T-cell (primary cell): ENCODE data around the gene RPTOR. TPM values are rescaled to one million over a fixed set of nuclear protein-coding genes. Genes with fewer than 3 reads are reported as not detected.

ENCODE experiments used
- ATAC-seq, 4 experiments: fragments of 200-7000 bp in 3 of 4; fragments of 150-1000 bp in 1 of 4; cut with Tn5 transposase; replicated peaks in 1 of 4; 1 replicate in 3 of 4; 2 replicates in 1 of 4; pipeline ENCODE4 v1.10.0; 2021; ENCODE audit warnings: moderate library complexity in 3 of 4, mild to moderate bottlenecking in 2 of 4, moderate number of reproducible peaks in 1 of 4
- CTCF ChIA-PET, 2 donors: fragments of 300-600 bp; sonication (Branson Sonifier 250); formaldehyde crosslinking; loops; one replicate each; lab custom pipeline; 2022; ENCODE audit warnings: antibody characterized with exemption in 2 of 2; lab: Charles Lee
- POLR2A ChIA-PET, 2 donors: fragments of 300-600 bp; sonication (Branson Sonifier 250); formaldehyde crosslinking; loops; one replicate each; lab custom pipeline; 2022; ENCODE audit warnings: antibody characterized with exemption in 2 of 2; lab: Charles Lee
- DNase-seq, 35 experiments: peaks; one replicate each; pipeline versions ENCODE4 v3.0.0 to v3.0.0-alpha.2; 2013 to 2023
- H3K27ac ChIP-seq: one replicate; pipeline ENCODE4 v1.5.1; 2013; ENCODE audit warnings: low read length
- H3K27me3 ChIP-seq, 2 experiments: replicated peaks in 1 of 2; 1 replicate in 1 of 2; 2 replicates in 1 of 2; pipeline versions ENCODE4 v1.6.1 to v1.7.0; 2013; ENCODE audit warnings: low read length in 1 of 2, mixed read lengths in 1 of 2; ENCODE audit not compliant: control insufficient read depth in 2 of 2, insufficient read depth in 2 of 2; ENCODE audit errors: extremely low read depth in 1 of 2
- H3K36me3 ChIP-seq, 2 donors: 1 replicate in 1 of 2; 2 replicates in 1 of 2; pipeline versions ENCODE4 v1.6.1 to v1.7.0; 2013; ENCODE audit warnings: low read length in 1 of 2; ENCODE audit not compliant: control insufficient read depth in 2 of 2, insufficient read depth in 1 of 2; ENCODE audit errors: extremely low read depth in 1 of 2
- H3K4me1 ChIP-seq, 2 experiments: 1 replicate in 1 of 2; 2 replicates in 1 of 2; pipeline versions ENCODE4 v1.6.1 to v1.7.0; 2013; ENCODE audit warnings: low read length in 2 of 2, mixed read lengths in 1 of 2; ENCODE audit not compliant: insufficient read depth in 2 of 2, control insufficient read depth in 1 of 2; ENCODE audit errors: extremely low read depth in 1 of 2
- H3K4me3 ChIP-seq, 2 donors: 1 replicate in 1 of 2; 2 replicates in 1 of 2; pipeline versions ENCODE4 v1.5.1 to v1.7.0; 2013; ENCODE audit warnings: mild to moderate bottlenecking in 2 of 2, low read length in 1 of 2, moderate library complexity in 1 of 2; ENCODE audit not compliant: control insufficient read depth in 1 of 2; ENCODE audit errors: extremely low read depth in 1 of 2
- H3K9me3 ChIP-seq: 2 replicates; pipeline ENCODE4 v1.7.0; 2013
- H3K27ac Mint-ChIP-seq, 2 donors: one replicate each; pipeline ENCODE4 v1.8.0; 2020 to 2021; ENCODE audit warnings: mild to moderate bottlenecking in 2 of 2, mixed read lengths in 2 of 2
- H3K27me3 Mint-ChIP-seq, 2 donors: one replicate each; pipeline ENCODE4 v1.8.0; 2021 to 2022; ENCODE audit warnings: mixed read lengths in 2 of 2
- H3K36me3 Mint-ChIP-seq: one replicate; pipeline ENCODE4 v1.8.0; 2021; ENCODE audit warnings: mixed read lengths
- H3K4me1 Mint-ChIP-seq, 3 donors: one replicate each; pipeline ENCODE4 v1.8.0; 2020 to 2022; ENCODE audit warnings: mixed read lengths in 3 of 3, mild to moderate bottlenecking in 1 of 3
- H3K4me3 Mint-ChIP-seq, 3 donors: one replicate each; pipeline ENCODE4 v1.8.0; 2020 to 2022; ENCODE audit warnings: mild to moderate bottlenecking in 3 of 3, mixed read lengths in 3 of 3, moderate library complexity in 3 of 3
- H3K9me3 Mint-ChIP-seq, 3 donors: one replicate each; pipeline ENCODE4 v1.8.0; 2020 to 2022; ENCODE audit warnings: mixed read lengths in 3 of 3
- WGBS: methylation state at CpG from one replicate; pipeline ENCODE4 v1.1.5; 2013; ENCODE audit warnings: missing lambda C conversion rate; ENCODE audit not compliant: insufficient coverage; 5-methylcytosine and 5-hydroxymethylcytosine counted together
- total RNA-seq, 35 experiments: library from RNA in 6 of 35; stranded (reverse) in 6 of 35; fragments of 120-200 nt in 1 of 35; gene quantifications; one replicate each; pipeline versions ENCODE4 v1.2.1 to v1.2.4 and lab custom pipeline; 2013 to 2026

RPTOR gene
- total RNA-seq, 5 donors from 2014 or later (not counting 1 experiment from before 2014, with no cell fraction given): 59.4 to 76.8 (median 71.4) TPM

- no peaks in the 10 kb centered on the region for H3K9me3 Mint-ChIP-seq
- ATAC-seq (peak; percentile 47 to 82 (median 77)), DNase-seq (peak in 3 of 35 experiments; percentile 12 to 37 (median 24))
- peak overlapping the region in 2 of 3 donors; percentile 1 to 11 for H3K4me3 Mint-ChIP-seq
- Histone ChIP-seq H3K36me3 (no peaks in the 10 kb centered on the region), H3K27ac (no peak overlapping the region), H3K27me3 (no peaks in the 10 kb centered on the region), H3K9me3 (no peaks in the 10 kb centered on the region), H3K4me1 (peaks cover 11 to 23% of the 10 kb centered on the region in 2 experiments), H3K4me3 (no peak overlapping the region)
- H3K4me1 Mint-ChIP-seq: peaks cover 55 to 70% (median 62%) of the 10 kb centered on the region in 3 donors
- WGBS: 75% methylated on average over 10 of the region's 16 CpGs
- H3K36me3 Mint-ChIP-seq: peaks cover 2% of the 10 kb centered on the region
- peak overlapping the region; percentile 72 to 78 for H3K27ac Mint-ChIP-seq
- H3K27me3 Mint-ChIP-seq: no peaks in the 10 kb centered on the region
- ChIA-PET POLR2A (interaction anchor here in 1 of 2 donors (0.6 kb wide), 1 partner anchor 8 kb away, joined by 3 read pairs; no protein-coding TSS in a partner anchor), CTCF (no interaction called here)
Measured at GRCh38 chr17:80605326-80606066, 60.9 kb downstream of the RPTOR start.

GRCh38 chr17:80608326-80608725 lies 63.7 kb downstream of the RPTOR start:
- WGBS: 98% methylated on average over 9 of the region's 12 CpGs
- CTCF ChIA-PET: no interaction called here
- H3K36me3 Mint-ChIP-seq: peaks cover 3% of the 10 kb centered on the region

GRCh38 chr17:80609757-80610156 lies 65.1 kb downstream of the RPTOR start:
- no peaks in the 10 kb centered on the region for H3K9me3 Mint-ChIP-seq
- POLR2A ChIA-PET: interaction anchor here in 1 of 2 donors (0.7 kb wide), 2 partner anchors 62 to 166 kb away, joined by 6 to 8 read pairs; no protein-coding TSS in a partner anchor
- 95% methylated on average over 4 of the region's 5 CpGs for WGBS
- Histone ChIP-seq H3K36me3 (no peaks in the 10 kb centered on the region), H3K4me3 (no peak overlapping the region), H3K9me3 (no peaks in the 10 kb centered on the region), H3K27me3 (no peaks in the 10 kb centered on the region), H3K4me1 (peaks cover 21 to 29% of the 10 kb centered on the region in 2 experiments), H3K27ac (no peak overlapping the region)
- H3K36me3 Mint-ChIP-seq: peaks cover 3% of the 10 kb centered on the region
- no peak for ATAC-seq
- H3K4me3 Mint-ChIP-seq: peak overlapping the region in 1 of 3 donors; percentile 3
- no peak for DNase-seq
- CTCF ChIA-PET: interaction anchor here in 1 of 2 donors (0.6 to 0.8 kb wide), 2 partner anchors 87 to 508 kb away, joined by 3 to 9 read pairs; partner anchors contain the start of gene GAA
- H3K4me1 Mint-ChIP-seq: peaks cover 62 to 79% (median 67%) of the 10 kb centered on the region in 3 donors
- no peak overlapping the region for H3K27ac Mint-ChIP-seq
- no peaks in the 10 kb centered on the region for H3K27me3 Mint-ChIP-seq

More at GRCh38 chr17:80608326-80608725, 63.7 kb downstream of the RPTOR start:
- Mint-ChIP-seq H3K4me3 (no peak overlapping the region), H3K27me3 (no peaks in the 10 kb centered on the region), H3K9me3 (no peaks in the 10 kb centered on the region), H3K27ac (no peak overlapping the region), H3K4me1 (peaks cover 59 to 79% (median 70%) of the 10 kb centered on the region in 3 donors)
- Histone ChIP-seq H3K9me3 (no peaks in the 10 kb centered on the region), H3K27ac (no peak overlapping the region), H3K4me3 (no peak overlapping the region), H3K36me3 (no peaks in the 10 kb centered on the region), H3K27me3 (no peaks in the 10 kb centered on the region), H3K4me1 (peaks cover 15 to 20% of the 10 kb centered on the region in 2 experiments)
- POLR2A ChIA-PET: no interaction called here
- no peak for DNase-seq
- ATAC-seq: no peak

- no peak for DNase-seq
- ChIA-PET POLR2A (no interaction called here), CTCF (no interaction called here)
- Mint-ChIP-seq H3K9me3 (no peaks in the 10 kb centered on the region), H3K27ac (peak overlapping the region in 1 of 2 donors; percentile 4), H3K4me3 (no peak overlapping the region), H3K4me1 (peaks cover 59 to 77% (median 62%) of the 10 kb centered on the region in 3 donors), H3K36me3 (peaks cover 3% of the 10 kb centered on the region), H3K27me3 (no peaks in the 10 kb centered on the region)
- Histone ChIP-seq H3K27me3 (no peaks in the 10 kb centered on the region), H3K36me3 (no peaks in the 10 kb centered on the region), H3K4me3 (no peak overlapping the region), H3K9me3 (no peaks in the 10 kb centered on the region), H3K4me1 (peaks cover 29 to 33% of the 10 kb centered on the region in 2 experiments), H3K27ac (no peak overlapping the region)
- no peak for ATAC-seq
- WGBS: no CpG with 5 or more reads among the region's 1 CpG
Measured at GRCh38 chr17:80611816-80612215, 67.2 kb downstream of the RPTOR start.

GRCh38 chr17:80612997-80613731 lies 68.5 kb downstream of the RPTOR start:
- H3K36me3 Mint-ChIP-seq: peaks cover 3% of the 10 kb centered on the region
- ATAC-seq (no peak), DNase-seq (no peak)
- H3K4me3 Mint-ChIP-seq: no peak overlapping the region
- no peaks in the 10 kb centered on the region for H3K9me3 Mint-ChIP-seq
- Histone ChIP-seq H3K27ac (no peak overlapping the region), H3K9me3 (no peaks in the 10 kb centered on the region), H3K4me1 (peaks cover 29 to 33% of the 10 kb centered on the region in 2 experiments), H3K4me3 (no peak overlapping the region), H3K36me3 (no peaks in the 10 kb centered on the region), H3K27me3 (no peaks in the 10 kb centered on the region)
- H3K27ac Mint-ChIP-seq: peak overlapping the region; percentile 78 to 90
- ChIA-PET POLR2A (no interaction called here), CTCF (no interaction called here)
- peaks cover 57 to 73% (median 60%) of the 10 kb centered on the region in 3 donors for H3K4me1 Mint-ChIP-seq
- 97% methylated on average over 10 of the region's 15 CpGs for WGBS
- no peaks in the 10 kb centered on the region for H3K27me3 Mint-ChIP-seq

GRCh38 chr17:80613732-80614071 lies 69.1 kb downstream of the RPTOR start:
- Histone ChIP-seq H3K9me3 (no peaks in the 10 kb centered on the region), H3K4me1 (peaks cover 33% of the 10 kb centered on the region in 2 experiments), H3K4me3 (no peak overlapping the region), H3K27me3 (no peaks in the 10 kb centered on the region), H3K27ac (peak overlapping the region; percentile 19), H3K36me3 (no peaks in the 10 kb centered on the region)
- Mint-ChIP-seq H3K4me1 (peaks cover 55 to 77% (median 59%) of the 10 kb centered on the region in 3 donors), H3K4me3 (no peak overlapping the region), H3K27ac (peak overlapping the region; percentile 78 to 90), H3K36me3 (peaks cover 3% of the 10 kb centered on the region), H3K9me3 (no peaks in the 10 kb centered on the region), H3K27me3 (no peaks in the 10 kb centered on the region)
- POLR2A ChIA-PET: no interaction called here
- DNase-seq (no peak), ATAC-seq (no peak)
- CTCF ChIA-PET: no interaction called here
- WGBS: 97% methylated on average over 9 of the region's 12 CpGs
